VCaP (cell line): Measurements from ENCODE around the gene USP7.

Experiments
- H3K27ac ChIP-seq: fragments of 450-650 bp; 2 replicates; pipeline ENCODE4 v1.5.1; 2017
- TF ChIP-seq, protein P1 (sequence below): fragments of 450-650 bp; conservative IDR thresholded peaks from 2 replicates; pipeline ENCODE4 v1.5.1; 2017; ENCODE audit warnings: mild to moderate bottlenecking, moderate library complexity

Gene USP7

DNA sequence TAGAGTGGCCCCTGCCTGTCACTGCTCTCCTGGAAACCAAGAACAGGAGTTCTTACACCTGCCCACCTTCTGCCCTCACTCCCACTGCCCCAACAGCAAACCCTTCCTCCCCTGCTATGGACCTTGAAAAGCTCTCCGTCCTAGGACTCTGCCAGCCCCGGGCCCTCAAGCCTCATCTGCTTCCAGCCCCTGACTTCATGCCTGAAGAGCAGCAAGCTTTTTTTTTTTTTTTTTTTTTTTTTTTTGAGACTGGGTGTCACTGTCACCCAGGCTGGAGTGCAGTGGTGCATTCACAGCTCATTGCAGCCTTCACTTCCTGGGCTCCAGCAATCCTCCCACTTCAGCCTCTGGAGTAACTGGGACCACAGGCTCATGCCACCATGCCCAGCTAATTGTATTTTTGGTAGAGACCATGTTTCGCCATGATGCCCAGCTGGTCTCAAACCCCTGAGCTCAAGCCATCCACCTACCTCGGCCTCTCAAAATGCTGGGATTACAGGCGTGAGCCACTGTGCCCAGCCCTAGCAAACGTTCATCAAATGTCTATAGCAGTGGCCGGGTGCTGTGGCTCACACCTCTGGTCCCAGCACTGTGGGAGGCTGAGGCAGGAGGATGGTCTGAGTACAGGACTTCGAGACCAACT is 111.8 kb downstream of the USP7 start:
- TF ChIP-seq, protein P1, sequence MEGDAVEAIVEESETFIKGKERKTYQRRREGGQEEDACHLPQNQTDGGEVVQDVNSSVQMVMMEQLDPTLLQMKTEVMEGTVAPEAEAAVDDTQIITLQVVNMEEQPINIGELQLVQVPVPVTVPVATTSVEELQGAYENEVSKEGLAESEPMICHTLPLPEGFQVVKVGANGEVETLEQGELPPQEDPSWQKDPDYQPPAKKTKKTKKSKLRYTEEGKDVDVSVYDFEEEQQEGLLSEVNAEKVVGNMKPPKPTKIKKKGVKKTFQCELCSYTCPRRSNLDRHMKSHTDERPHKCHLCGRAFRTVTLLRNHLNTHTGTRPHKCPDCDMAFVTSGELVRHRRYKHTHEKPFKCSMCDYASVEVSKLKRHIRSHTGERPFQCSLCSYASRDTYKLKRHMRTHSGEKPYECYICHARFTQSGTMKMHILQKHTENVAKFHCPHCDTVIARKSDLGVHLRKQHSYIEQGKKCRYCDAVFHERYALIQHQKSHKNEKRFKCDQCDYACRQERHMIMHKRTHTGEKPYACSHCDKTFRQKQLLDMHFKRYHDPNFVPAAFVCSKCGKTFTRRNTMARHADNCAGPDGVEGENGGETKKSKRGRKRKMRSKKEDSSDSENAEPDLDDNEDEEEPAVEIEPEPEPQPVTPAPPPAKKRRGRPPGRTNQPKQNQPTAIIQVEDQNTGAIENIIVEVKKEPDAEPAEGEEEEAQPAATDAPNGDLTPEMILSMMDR = no peak
- no peak overlapping the region for H3K27ac ChIP-seq

DNA sequence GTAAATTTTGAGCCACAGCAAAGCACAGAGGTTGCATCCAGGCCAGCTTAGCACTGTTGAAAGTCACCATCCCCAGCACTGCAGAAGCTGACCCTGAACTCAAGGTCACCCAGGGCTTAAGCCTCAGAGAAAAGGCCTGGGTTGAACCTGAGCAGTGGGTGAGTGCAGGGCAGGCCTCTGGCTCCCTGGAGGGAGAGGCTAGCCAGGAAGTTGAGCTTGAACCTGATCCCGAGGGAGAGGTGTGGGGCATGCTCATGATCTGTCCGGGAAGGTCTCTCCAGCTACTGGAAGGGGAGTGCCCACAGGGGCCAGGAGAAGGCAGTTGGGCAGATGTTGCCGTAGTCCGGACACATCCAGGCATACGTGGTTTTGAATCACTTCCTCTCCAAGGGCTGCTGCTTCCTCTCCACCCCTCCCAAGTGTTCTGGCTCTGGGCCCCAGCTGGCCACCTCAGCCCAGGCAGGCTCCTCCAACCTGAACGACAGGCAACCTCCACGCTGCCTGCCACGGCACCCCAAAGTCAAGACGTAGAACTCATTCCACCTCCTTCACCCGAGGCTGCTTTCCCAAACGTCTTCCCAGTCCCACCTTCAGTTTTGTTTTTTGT is 113.3 kb downstream of the USP7 start:
- no peak overlapping the region for H3K27ac ChIP-seq
- TF ChIP-seq, protein P1 = no peak

DNA sequence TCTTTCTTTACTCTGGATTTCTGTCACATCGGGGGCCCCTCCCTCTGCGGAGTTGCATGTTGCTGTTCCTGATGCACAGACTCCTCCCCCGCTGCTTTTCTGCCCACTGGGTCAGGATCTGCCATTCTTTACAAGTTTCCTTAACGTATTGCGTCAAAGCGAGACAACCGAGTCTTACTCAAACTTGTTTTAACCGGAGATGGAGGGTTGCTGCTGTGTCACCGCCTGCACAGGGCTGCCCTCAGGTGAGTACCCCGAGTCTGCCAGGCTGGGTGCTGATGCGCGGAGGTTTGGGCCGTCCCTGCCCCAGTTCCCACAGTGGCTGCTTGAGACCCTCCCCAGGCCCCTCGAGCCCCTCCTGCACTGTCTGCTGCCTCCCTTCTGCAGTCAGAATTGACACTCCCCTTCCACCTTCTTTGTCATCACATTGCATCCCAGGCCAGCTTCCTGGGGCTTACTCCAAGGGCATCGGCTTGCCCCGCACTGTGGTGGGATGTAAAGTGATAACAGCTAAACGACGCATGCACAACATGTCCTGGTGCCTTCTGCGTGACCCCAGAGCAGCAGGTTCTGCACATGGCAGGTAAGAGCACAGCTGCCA is 114.2 kb downstream of the USP7 start:
- H3K27ac ChIP-seq = no peak overlapping the region
- TF ChIP-seq, protein P1 = no peak

DNA sequence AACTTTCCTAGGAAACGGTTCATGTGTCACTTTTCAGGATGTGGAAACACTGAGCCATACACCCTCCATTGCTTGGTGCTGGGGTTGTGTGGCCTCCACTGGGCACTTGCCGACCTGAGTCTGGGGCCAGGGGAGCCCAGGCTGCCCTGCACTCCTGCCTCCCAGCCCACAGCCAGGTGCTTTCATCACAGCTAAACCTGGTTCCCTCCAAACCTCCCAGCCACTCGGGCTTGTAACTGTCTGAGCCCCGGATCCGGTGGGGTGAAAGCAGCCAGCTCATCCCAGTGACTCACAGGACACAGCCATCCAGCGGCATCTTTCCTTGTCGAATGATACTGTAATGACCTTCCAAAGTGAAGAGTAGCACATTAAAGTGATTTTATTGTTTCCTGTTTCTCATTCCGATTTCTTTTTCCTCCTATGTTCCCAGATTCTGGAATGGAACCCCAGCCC is 114.7 kb downstream of the USP7 start:
- no peak overlapping the region for H3K27ac ChIP-seq
- TF ChIP-seq, protein P1 = no peak

DNA sequence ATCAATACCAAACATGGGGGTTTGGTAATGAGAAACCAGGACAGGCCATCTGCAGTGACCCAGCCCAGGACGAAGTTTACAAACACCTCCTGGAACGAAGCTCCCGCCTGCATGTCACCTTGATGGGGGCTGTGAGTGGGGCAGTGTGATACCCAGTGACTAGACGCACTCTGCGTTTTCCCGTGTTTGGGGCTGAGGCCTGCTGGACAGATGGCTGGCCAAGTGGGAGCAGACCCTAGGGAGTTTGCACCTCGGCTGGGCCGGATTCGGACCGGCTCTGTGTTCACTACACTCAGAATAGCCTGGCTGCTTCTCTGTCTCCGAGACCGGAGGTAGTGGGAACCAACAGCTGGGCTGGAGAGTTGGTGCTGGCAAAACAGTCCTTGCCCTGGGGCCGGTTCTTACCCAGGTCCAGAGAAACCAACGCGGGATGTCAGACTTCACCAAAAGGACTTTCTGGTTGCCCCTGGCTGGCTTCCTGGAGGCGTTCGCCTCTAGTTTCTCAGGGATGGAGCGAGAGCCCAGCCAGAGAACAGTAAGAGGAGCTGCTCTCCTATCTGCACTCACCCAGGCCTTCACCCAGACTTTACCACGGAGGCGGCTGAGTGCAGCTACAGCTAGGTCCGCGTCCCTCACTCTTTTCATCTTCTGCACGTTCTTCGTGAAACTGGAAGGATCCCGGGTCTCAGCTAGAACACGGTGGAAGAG is 115.3 kb downstream of the USP7 start:
- TF ChIP-seq, protein P1 = no peak
- no peak overlapping the region for H3K27ac ChIP-seq

DNA sequence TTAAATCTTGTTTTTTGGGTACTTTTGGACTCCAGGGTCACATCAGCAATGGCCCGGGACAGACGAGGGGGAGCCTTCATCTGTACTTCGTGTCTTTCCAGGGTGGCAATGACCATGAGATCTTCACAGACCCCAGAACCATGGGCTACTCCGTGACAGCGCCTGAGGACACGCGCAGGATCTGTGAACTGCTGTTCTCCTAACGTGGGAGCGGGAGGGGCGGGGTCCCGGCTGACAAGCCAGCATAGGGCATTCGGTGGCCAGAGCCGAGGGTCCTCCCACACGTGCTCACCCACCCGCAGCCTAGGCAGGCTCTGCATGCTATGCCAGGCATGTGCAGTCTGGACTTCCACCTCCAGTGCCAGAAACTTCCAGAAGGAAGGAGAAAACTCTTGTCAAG is 116.1 kb downstream of the USP7 start:
- TF ChIP-seq, protein P1 = no peak
- H3K27ac ChIP-seq = no peak overlapping the region

DNA sequence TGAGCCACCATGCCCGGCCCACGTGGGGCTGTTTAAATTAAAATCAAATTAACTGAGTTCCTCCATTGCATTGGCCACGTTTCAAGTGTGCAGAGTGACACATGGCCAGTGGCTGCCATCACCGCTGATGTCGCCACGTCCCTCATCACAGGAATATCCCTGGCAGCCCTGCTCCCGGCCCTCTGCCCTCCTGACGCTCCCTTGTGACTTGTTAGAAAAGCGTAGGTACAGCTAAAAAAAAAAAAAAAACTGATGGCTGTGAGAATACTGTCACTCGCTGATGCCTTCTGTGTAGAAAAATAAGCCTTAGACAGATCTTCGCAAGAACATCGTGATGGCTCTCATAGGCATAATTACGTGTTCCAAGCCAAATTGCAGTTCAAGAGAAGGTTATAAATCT is 116.6 kb downstream of the USP7 start:
- TF ChIP-seq, protein P1 = no peak
- H3K27ac ChIP-seq = no peak overlapping the region
